Neural progenitor cell (in vitro differentiated cells): ENCODE measurements around the gene ZXDC. TPM values are rescaled to one million over a fixed set of nuclear protein-coding genes. Genes with fewer than 3 reads are reported as not detected.

Source experiments
- DNase-seq: peaks from one replicate; pipeline ENCODE4 v3.0.0-alpha.2; 2016; ENCODE audit warnings: low spot score
- H2AFZ ChIP-seq: fragments of 200-600 bp; sonication (generic); replicated peaks from 2 replicates; pipeline ENCODE4 v1.6.1; 2016; ENCODE audit warnings: antibody characterized with exemption
- H3F3A ChIP-seq: fragments of 200-600 bp; sonication (generic); 2 replicates; pipeline ENCODE4 v1.6.1; 2016; ENCODE audit warnings: antibody characterized with exemption, low read depth
- H3K27ac ChIP-seq: fragments of 200-600 bp; sonication (generic); 2 replicates; pipeline ENCODE4 v1.5.1; 2016; ENCODE audit warnings: mild to moderate bottlenecking
- H3K27me3 ChIP-seq: fragments of 200-600 bp; sonication (generic); 2 replicates; pipeline ENCODE4 v1.6.1; 2016; ENCODE audit warnings: mild to moderate bottlenecking, moderate library complexity
- H3K36me3 ChIP-seq: fragments of 200-600 bp; sonication (generic); 2 replicates; pipeline ENCODE4 v1.5.1; 2016
- H3K4me1 ChIP-seq: fragments of 200-600 bp; sonication (generic); 2 replicates; pipeline ENCODE4 v1.6.1; 2016; ENCODE audit warnings: mixed run types
- H3K4me2 ChIP-seq: fragments of 200-600 bp; sonication (generic); 2 replicates; pipeline ENCODE4 v1.6.1; 2016
- H3K4me3 ChIP-seq: fragments of 200-600 bp; sonication (generic); 2 replicates; pipeline ENCODE4 v1.5.1; 2016
- H3K79me2 ChIP-seq: fragments of 200-600 bp; sonication (generic); 2 replicates; pipeline ENCODE4 v1.6.1; 2016; ENCODE audit warnings: low read depth
- H3K9ac ChIP-seq: fragments of 200-600 bp; sonication (generic); 2 replicates; pipeline ENCODE4 v1.6.1; 2016
- H3K9me3 ChIP-seq: fragments of 200-600 bp; sonication (generic); 2 replicates; pipeline ENCODE4 v1.5.1; 2016; ENCODE audit warnings: low read depth
- H4K20me1 ChIP-seq: fragments of 200-600 bp; sonication (generic); 2 replicates; pipeline ENCODE4 v1.6.1; 2016; ENCODE audit warnings: low read depth
- H3K27ac Mint-ChIP-seq: 3 replicates; pipeline ENCODE4 v1.8.0; 2021; ENCODE audit warnings: mixed read lengths
- H3K27me3 Mint-ChIP-seq: 2 replicates; pipeline ENCODE4 v1.8.0; 2022; ENCODE audit warnings: low read depth, mild to moderate bottlenecking, inconsistent platforms, moderate library complexity, mixed read lengths; ENCODE audit not compliant: insufficient read depth
- H3K36me3 Mint-ChIP-seq: 3 replicates; pipeline ENCODE4 v1.8.0; 2021; ENCODE audit warnings: mixed read lengths
- H3K4me1 Mint-ChIP-seq: 3 replicates; pipeline ENCODE4 v1.8.0; 2021; ENCODE audit warnings: mixed read lengths
- H3K4me3 Mint-ChIP-seq: 3 replicates; pipeline ENCODE4 v1.8.0; 2021; ENCODE audit warnings: mild to moderate bottlenecking, moderate library complexity, mixed read lengths
- H3K9me3 Mint-ChIP-seq: 3 replicates; pipeline ENCODE4 v1.8.0; 2020; ENCODE audit warnings: mixed read lengths
- EZH2 ChIP-seq: fragments of 200-600 bp; sonication (generic); IDR thresholded peaks from 2 replicates; pipeline ENCODE4 v1.6.1; 2017; ENCODE audit warnings: antibody characterized with exemption, mild to moderate bottlenecking, moderate library complexity
- EZH2phosphoT487 ChIP-seq: fragments of 200-600 bp; sonication (generic); IDR thresholded peaks from 2 replicates; pipeline ENCODE4 v1.6.1; 2017; ENCODE audit warnings: antibody characterized with exemption
- total RNA-seq: library from RNA; depleted of rRNA; stranded (reverse); fragments of >200 nt; gene quantifications from 2 replicates; pipeline ENCODE4 v1.2.3, GENCODE V29; 2015; ENCODE audit warnings: low replicate concordance
- TF ChIP-seq, protein P1 (sequence below): fragments of 200-600 bp; sonication (generic); IDR thresholded peaks from 2 replicates; pipeline ENCODE4 v1.5.1; 2017; ENCODE audit warnings: antibody characterized with exemption, mild to moderate bottlenecking

The ZXDC gene
- total RNA-seq, 1 donor from 2014 or later, result 12.4 TPM

DNA sequence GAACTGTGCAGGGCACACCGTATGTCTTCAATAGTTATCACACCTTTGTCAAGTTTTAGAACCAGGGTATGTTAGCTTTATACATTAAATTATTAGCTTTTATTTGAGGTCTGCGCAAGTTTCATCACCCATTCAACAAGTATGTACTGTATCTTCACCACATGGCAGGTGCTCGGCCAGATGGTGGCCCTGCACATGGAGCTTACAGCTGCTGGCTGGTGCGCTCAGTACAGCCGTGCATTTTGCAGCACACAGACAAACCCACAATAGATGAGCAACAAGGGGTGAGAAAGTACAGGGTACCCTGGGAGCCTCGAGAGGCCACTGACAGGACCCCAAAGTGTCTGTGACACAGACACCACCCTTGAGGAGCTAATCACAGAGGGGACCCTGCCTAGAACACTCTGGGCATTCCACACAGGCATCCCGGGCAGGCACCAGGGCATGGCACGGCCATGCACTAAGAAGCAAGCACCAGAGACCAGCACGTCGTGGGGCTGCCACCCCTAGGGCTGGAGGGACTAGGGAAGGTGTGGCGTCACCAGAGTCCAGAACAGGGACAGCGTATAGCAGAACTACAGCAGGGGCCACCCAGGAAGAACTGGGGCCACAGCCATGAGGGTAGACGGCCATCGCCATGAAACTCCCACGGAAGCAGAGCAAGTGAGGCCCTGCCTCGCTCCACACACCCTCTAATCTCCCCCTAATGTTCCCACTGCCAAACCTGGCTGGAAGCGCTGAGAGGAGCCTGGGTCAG is 27.4 kb downstream of the ZXDC start:
- Histone ChIP-seq H3K36me3 (no peaks in the 10 kb centered on the region), H3K9me3 (no peaks in the 10 kb centered on the region), H3K4me2 (no peak overlapping the region), H3K27me3 (no peaks in the 10 kb centered on the region), H3K79me2 (no peaks in the 10 kb centered on the region), H3K9ac (no peak overlapping the region), H4K20me1 (peaks cover 3% of the 10 kb centered on the region), H3K4me1 (peaks cover 7% of the 10 kb centered on the region), H3K27ac (no peak overlapping the region), H2AFZ (no peak overlapping the region), H3K4me3 (no peak overlapping the region), H3F3A (no peaks in the 10 kb centered on the region)
- H3K9me3 Mint-ChIP-seq, result no peaks in the 10 kb centered on the region
- H3K4me3 Mint-ChIP-seq, result no peak overlapping the region
- no peak for DNase-seq
- TF ChIP-seq EZH2 (no peak), EZH2phosphoT487 (no peak)
- TF ChIP-seq, protein P1, sequence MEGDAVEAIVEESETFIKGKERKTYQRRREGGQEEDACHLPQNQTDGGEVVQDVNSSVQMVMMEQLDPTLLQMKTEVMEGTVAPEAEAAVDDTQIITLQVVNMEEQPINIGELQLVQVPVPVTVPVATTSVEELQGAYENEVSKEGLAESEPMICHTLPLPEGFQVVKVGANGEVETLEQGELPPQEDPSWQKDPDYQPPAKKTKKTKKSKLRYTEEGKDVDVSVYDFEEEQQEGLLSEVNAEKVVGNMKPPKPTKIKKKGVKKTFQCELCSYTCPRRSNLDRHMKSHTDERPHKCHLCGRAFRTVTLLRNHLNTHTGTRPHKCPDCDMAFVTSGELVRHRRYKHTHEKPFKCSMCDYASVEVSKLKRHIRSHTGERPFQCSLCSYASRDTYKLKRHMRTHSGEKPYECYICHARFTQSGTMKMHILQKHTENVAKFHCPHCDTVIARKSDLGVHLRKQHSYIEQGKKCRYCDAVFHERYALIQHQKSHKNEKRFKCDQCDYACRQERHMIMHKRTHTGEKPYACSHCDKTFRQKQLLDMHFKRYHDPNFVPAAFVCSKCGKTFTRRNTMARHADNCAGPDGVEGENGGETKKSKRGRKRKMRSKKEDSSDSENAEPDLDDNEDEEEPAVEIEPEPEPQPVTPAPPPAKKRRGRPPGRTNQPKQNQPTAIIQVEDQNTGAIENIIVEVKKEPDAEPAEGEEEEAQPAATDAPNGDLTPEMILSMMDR, result no peak
- peaks cover 3% of the 10 kb centered on the region for H3K27me3 Mint-ChIP-seq
- peaks cover 3% of the 10 kb centered on the region for H3K4me1 Mint-ChIP-seq
- peaks cover 17% of the 10 kb centered on the region for H3K36me3 Mint-ChIP-seq
- H3K27ac Mint-ChIP-seq, result no peak overlapping the region

GRCh38 chr3:126447456-126448106 is 28.1 kb downstream of the ZXDC start:
- no peaks in the 10 kb centered on the region for H3K36me3 ChIP-seq
- Mint-ChIP-seq H3K36me3 (peaks cover 16% of the 10 kb centered on the region), H3K27ac (peak overlapping the region; percentile 60)

GRCh38 chr3:126446791-126447190 is 28.9 kb downstream of the ZXDC start:
- peaks cover 11% of the 10 kb centered on the region for H3K36me3 Mint-ChIP-seq
- no peak for DNase-seq
- H3F3A ChIP-seq, result no peaks in the 10 kb centered on the region
- no peak overlapping the region for H3K4me3 Mint-ChIP-seq
- no peak overlapping the region for H3K27ac ChIP-seq
- no peak overlapping the region for H3K4me2 ChIP-seq
- H3K9me3 Mint-ChIP-seq, result no peaks in the 10 kb centered on the region
- H3K9me3 ChIP-seq, result no peaks in the 10 kb centered on the region
- H3K27ac Mint-ChIP-seq, result peak overlapping the region; percentile 22
- no peak overlapping the region for H2AFZ ChIP-seq
- H3K4me1 Mint-ChIP-seq, result peaks cover 7% of the 10 kb centered on the region
- H3K27me3 ChIP-seq, result no peaks in the 10 kb centered on the region
- no peak for TF ChIP-seq EZH2
- TF ChIP-seq EZH2phosphoT487, result no peak
- TF ChIP-seq, protein P1, result no peak
- H3K36me3 ChIP-seq, result no peaks in the 10 kb centered on the region
- H3K4me3 ChIP-seq, result no peak overlapping the region
- peaks cover 7% of the 10 kb centered on the region for H3K4me1 ChIP-seq
- H4K20me1 ChIP-seq, result peaks cover 3% of the 10 kb centered on the region
- no peaks in the 10 kb centered on the region for H3K79me2 ChIP-seq
- H3K27me3 Mint-ChIP-seq, result peaks cover 6% of the 10 kb centered on the region
- H3K9ac ChIP-seq, result no peak overlapping the region

More at GRCh38 chr3:126447456-126448106, 28.1 kb downstream of the ZXDC start:
- Mint-ChIP-seq H3K4me1 (peaks cover 7% of the 10 kb centered on the region), H3K4me3 (no peak overlapping the region), H3K27me3 (peaks cover 5% of the 10 kb centered on the region), H3K9me3 (no peaks in the 10 kb centered on the region)
- DNase-seq, result no peak
- Histone ChIP-seq H3K27me3 (no peaks in the 10 kb centered on the region), H3K79me2 (no peaks in the 10 kb centered on the region), H3F3A (no peaks in the 10 kb centered on the region), H3K27ac (no peak overlapping the region), H3K9me3 (no peaks in the 10 kb centered on the region), H3K4me2 (no peak overlapping the region), H3K4me3 (no peak overlapping the region), H2AFZ (no peak overlapping the region), H4K20me1 (peaks cover 3% of the 10 kb centered on the region), H3K4me1 (peaks cover 7% of the 10 kb centered on the region), H3K9ac (no peak overlapping the region)
- TF ChIP-seq EZH2 (no peak), EZH2phosphoT487 (no peak)
- TF ChIP-seq, protein P1, result no peak
